MM.1S (cell line): Measurements from ENCODE around the gene AUTS2.

Experiments used
- CTCF ChIP-seq: fragments of 300-600 bp; sonication (generic); IDR thresholded peaks from 2 replicates; pipeline ENCODE4 v1.5.1; 2016; ENCODE audit warnings: antibody characterized with exemption, low read length, mixed read lengths
- EZH2 ChIP-seq: fragments of 300-600 bp; sonication (generic); optimal IDR thresholded peaks from 2 replicates; pipeline ENCODE3; 2017; ENCODE audit warnings: low read depth, mild to moderate bottlenecking, antibody characterized with exemption, low read length, mixed read lengths
- EZH2phosphoT487 ChIP-seq: fragments of 300-600 bp; sonication (generic); IDR thresholded peaks from 2 replicates; pipeline ENCODE4 v1.6.1; 2018; ENCODE audit warnings: antibody characterized with exemption, low read length

- TF ChIP-seq CTCF (no peak), EZH2phosphoT487 (no peak), EZH2 (no peak)
These were observed 705.5 kb downstream of the AUTS2 start for GRCh38 chr7:70303780-70304179.
